MM.1S (cell line): ENCODE data around the gene AATK.

Source experiments
- DNase-seq: peaks from one replicate; pipeline ENCODE4 v3.0.0-alpha.2; 2015
- H2AFZ ChIP-seq: fragments of 300-600 bp; sonication (generic); 2 replicates; pipeline ENCODE4 v1.6.0; 2016; ENCODE audit warnings: antibody characterized with exemption, low read length
- H3F3A ChIP-seq: fragments of 300-600 bp; sonication (generic); 2 replicates; pipeline ENCODE4 v1.6.1; 2016; ENCODE audit warnings: mild to moderate bottlenecking, antibody characterized with exemption, low read length, moderate library complexity, mixed read lengths; ENCODE audit not compliant: insufficient read depth
- H3K27ac ChIP-seq: fragments of 300-600 bp; sonication (generic); 2 replicates; pipeline ENCODE4 v1.5.1; 2016; ENCODE audit warnings: mild to moderate bottlenecking, low read length
- H3K27me3 ChIP-seq: fragments of 300-600 bp; sonication (generic); replicated peaks from 2 replicates; pipeline ENCODE4 v1.6.0; 2016; ENCODE audit warnings: low read length; ENCODE audit not compliant: insufficient read depth
- H3K36me3 ChIP-seq: fragments of 300-600 bp; sonication (generic); replicated peaks from 2 replicates; pipeline ENCODE4 v1.6.1; 2016; ENCODE audit warnings: mild to moderate bottlenecking, low read length, mixed read lengths; ENCODE audit not compliant: insufficient read depth
- H3K4me1 ChIP-seq: fragments of 300-600 bp; sonication (generic); 2 replicates; pipeline ENCODE4 v1.6.1; 2016; ENCODE audit warnings: low read length, mixed read lengths
- H3K4me2 ChIP-seq: fragments of 300-600 bp; sonication (generic); 2 replicates; pipeline ENCODE4 v1.6.0; 2016; ENCODE audit warnings: low read depth, low read length
- H3K4me3 ChIP-seq: fragments of 300-600 bp; sonication (generic); 2 replicates; pipeline ENCODE4 v1.5.1; 2016; ENCODE audit warnings: low read length, mixed read lengths
- H3K79me2 ChIP-seq: fragments of 300-600 bp; sonication (generic); 2 replicates; pipeline ENCODE4 v1.6.1; 2016; ENCODE audit warnings: mixed run types, low read length, mixed read lengths
- H3K9ac ChIP-seq: fragments of 300-600 bp; sonication (generic); 2 replicates; pipeline ENCODE4 v1.6.1; 2016; ENCODE audit warnings: low read length, mixed read lengths
- H3K9me2 ChIP-seq: fragments of 300-600 bp; sonication (generic); replicated peaks from 2 replicates; pipeline ENCODE4 v1.6.1; 2016; ENCODE audit warnings: mild to moderate bottlenecking, low read length, mixed read lengths; ENCODE audit not compliant: insufficient read depth
- H3K9me3 ChIP-seq: fragments of 300-600 bp; sonication (generic); replicated peaks from 2 replicates; pipeline ENCODE4 v1.6.1; 2016; ENCODE audit warnings: mild to moderate bottlenecking, low read length, mixed read lengths; ENCODE audit not compliant: insufficient read depth
- H4K20me1 ChIP-seq: fragments of 300-600 bp; sonication (generic); 2 replicates; pipeline ENCODE4 v1.6.1; 2016; ENCODE audit warnings: mild to moderate bottlenecking, low read length, moderate library complexity, mixed read lengths; ENCODE audit not compliant: insufficient read depth
- EZH2 ChIP-seq: fragments of 300-600 bp; sonication (generic); optimal IDR thresholded peaks from 2 replicates; pipeline ENCODE3; 2017; ENCODE audit warnings: low read depth, mild to moderate bottlenecking, antibody characterized with exemption, low read length, mixed read lengths
- EZH2phosphoT487 ChIP-seq: fragments of 300-600 bp; sonication (generic); IDR thresholded peaks from 2 replicates; pipeline ENCODE4 v1.6.1; 2018; ENCODE audit warnings: antibody characterized with exemption, low read length
- TF ChIP-seq, protein P1 (sequence below): fragments of 300-600 bp; sonication (generic); IDR thresholded peaks from 2 replicates; pipeline ENCODE4 v1.5.1; 2016; ENCODE audit warnings: antibody characterized with exemption, low read length, mixed read lengths

Gene AATK

DNA sequence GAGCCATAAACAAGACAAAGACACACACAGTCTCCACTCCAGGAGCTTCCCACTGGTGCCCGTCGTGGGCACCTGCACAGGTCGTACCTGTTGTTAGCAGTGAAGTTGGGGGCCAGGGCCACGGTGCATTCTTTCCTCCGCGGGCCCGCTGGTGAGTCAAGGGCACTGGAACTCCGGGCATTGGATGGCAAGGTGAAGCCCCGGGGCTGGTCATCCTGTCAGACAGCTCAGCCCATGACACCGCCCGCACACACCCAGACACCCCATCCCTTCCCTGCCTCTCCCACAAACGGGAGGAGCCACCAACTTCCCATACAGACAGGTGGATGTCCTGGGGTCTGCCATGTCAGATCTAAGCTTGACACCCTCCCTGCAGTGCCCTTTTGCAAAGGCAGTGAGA, 40.6 kb upstream of the AATK start:
- H3F3A ChIP-seq = no peaks in the 10 kb centered on the region
- no peak for DNase-seq
- H3K9ac ChIP-seq = no peak overlapping the region
- no peaks in the 10 kb centered on the region for H3K4me1 ChIP-seq
- H3K36me3 ChIP-seq = no peaks in the 10 kb centered on the region
- no peaks in the 10 kb centered on the region for H4K20me1 ChIP-seq
- no peaks in the 10 kb centered on the region for H3K27me3 ChIP-seq
- H3K9me3 ChIP-seq = no peaks in the 10 kb centered on the region
- TF ChIP-seq, protein P1, sequence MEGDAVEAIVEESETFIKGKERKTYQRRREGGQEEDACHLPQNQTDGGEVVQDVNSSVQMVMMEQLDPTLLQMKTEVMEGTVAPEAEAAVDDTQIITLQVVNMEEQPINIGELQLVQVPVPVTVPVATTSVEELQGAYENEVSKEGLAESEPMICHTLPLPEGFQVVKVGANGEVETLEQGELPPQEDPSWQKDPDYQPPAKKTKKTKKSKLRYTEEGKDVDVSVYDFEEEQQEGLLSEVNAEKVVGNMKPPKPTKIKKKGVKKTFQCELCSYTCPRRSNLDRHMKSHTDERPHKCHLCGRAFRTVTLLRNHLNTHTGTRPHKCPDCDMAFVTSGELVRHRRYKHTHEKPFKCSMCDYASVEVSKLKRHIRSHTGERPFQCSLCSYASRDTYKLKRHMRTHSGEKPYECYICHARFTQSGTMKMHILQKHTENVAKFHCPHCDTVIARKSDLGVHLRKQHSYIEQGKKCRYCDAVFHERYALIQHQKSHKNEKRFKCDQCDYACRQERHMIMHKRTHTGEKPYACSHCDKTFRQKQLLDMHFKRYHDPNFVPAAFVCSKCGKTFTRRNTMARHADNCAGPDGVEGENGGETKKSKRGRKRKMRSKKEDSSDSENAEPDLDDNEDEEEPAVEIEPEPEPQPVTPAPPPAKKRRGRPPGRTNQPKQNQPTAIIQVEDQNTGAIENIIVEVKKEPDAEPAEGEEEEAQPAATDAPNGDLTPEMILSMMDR = no peak
- no peak for TF ChIP-seq EZH2
- no peak for TF ChIP-seq EZH2phosphoT487
- no peaks in the 10 kb centered on the region for H3K79me2 ChIP-seq
- no peak overlapping the region for H3K27ac ChIP-seq
- no peak overlapping the region for H3K4me2 ChIP-seq
- H3K9me2 ChIP-seq = no peaks in the 10 kb centered on the region
- H2AFZ ChIP-seq = no peak overlapping the region
- H3K4me3 ChIP-seq = no peak overlapping the region

DNA sequence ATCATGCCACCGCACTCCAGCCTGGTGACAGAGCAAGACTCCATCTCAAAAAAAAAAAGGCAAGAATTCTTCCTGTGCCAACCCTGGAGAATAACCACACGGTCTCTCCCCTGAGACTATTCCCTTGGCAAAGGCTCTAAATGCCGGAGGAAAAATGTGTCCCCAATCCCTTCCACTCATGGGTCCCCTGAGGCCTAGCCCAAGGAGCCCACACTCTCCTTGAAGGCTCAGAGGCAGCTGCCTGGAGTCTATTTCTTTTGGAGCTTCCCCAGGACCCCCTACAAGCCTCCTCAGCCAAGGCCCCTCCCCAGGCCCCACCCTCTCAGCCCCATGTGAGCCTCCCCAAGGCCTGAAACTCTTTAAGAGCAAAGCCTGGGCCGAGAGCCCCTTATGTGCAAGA, 40.1 kb upstream of the AATK start:
- Histone ChIP-seq H3F3A (no peaks in the 10 kb centered on the region), H3K36me3 (no peaks in the 10 kb centered on the region), H3K79me2 (no peaks in the 10 kb centered on the region), H4K20me1 (no peaks in the 10 kb centered on the region), H3K4me1 (no peaks in the 10 kb centered on the region), H3K4me3 (no peak overlapping the region), H3K27me3 (no peaks in the 10 kb centered on the region), H3K9me3 (no peaks in the 10 kb centered on the region), H3K9me2 (no peaks in the 10 kb centered on the region), H3K4me2 (no peak overlapping the region), H2AFZ (no peak overlapping the region), H3K27ac (no peak overlapping the region), H3K9ac (no peak overlapping the region)
- TF ChIP-seq EZH2 (no peak), EZH2phosphoT487 (no peak)
- TF ChIP-seq, protein P1 = no peak
- DNase-seq = no peak

GRCh38 chr17:81204578-81204977, 38.6 kb upstream of the AATK start:
- TF ChIP-seq EZH2phosphoT487 = no peak
- TF ChIP-seq EZH2 = no peak
- TF ChIP-seq, protein P1 = no peak

More at GRCh38 chr17:81204578-81204977, 38.6 kb upstream of the AATK start:
- no peaks in the 10 kb centered on the region for H3K9me2 ChIP-seq
- no peaks in the 10 kb centered on the region for H3K27me3 ChIP-seq
- no peaks in the 10 kb centered on the region for H3K9me3 ChIP-seq
- no peaks in the 10 kb centered on the region for H4K20me1 ChIP-seq
- H3F3A ChIP-seq = no peaks in the 10 kb centered on the region
- no peak overlapping the region for H3K27ac ChIP-seq
- H3K9ac ChIP-seq = no peak overlapping the region
- no peak overlapping the region for H3K4me2 ChIP-seq
- no peak for DNase-seq
- no peaks in the 10 kb centered on the region for H3K4me1 ChIP-seq
- H3K4me3 ChIP-seq = no peak overlapping the region
- no peaks in the 10 kb centered on the region for H3K36me3 ChIP-seq
- H2AFZ ChIP-seq = no peak overlapping the region
- no peaks in the 10 kb centered on the region for H3K79me2 ChIP-seq
